Liver (tissue), 3 donors: ENCODE measurements around the gene SMIM14.
A peak's percentile ranks its signal among the peaks of the same experiment; 100 is the strongest.

ENCODE experiments used
- ATF3 ChIP-seq: IDR thresholded peaks from 2 replicates; pipeline ENCODE4 v1.6.1; 2016; ENCODE audit warnings: antibody characterized with exemption
- CTCF ChIP-seq: fragments of 150-350 bp; IDR thresholded peaks from 2 replicates; pipeline ENCODE4 v1.5.1; 2017; ENCODE audit warnings: improper control_type of control experiment, low read depth, low read length; ENCODE audit not compliant: missing input control
- FOXA1 ChIP-seq: IDR thresholded peaks from 2 replicates; pipeline ENCODE4 v1.6.1; 2016; ENCODE audit warnings: antibody characterized with exemption
- HNF4G ChIP-seq: IDR thresholded peaks from 2 replicates; pipeline ENCODE4 v1.6.1; 2016; ENCODE audit warnings: antibody characterized with exemption
- JUND ChIP-seq, 2 donors: IDR thresholded peaks; 2 replicates each; pipeline ENCODE4 v1.6.1; 2016; ENCODE audit warnings: antibody characterized with exemption in 2 of 2
- RAD21 ChIP-seq, 2 donors: IDR thresholded peaks; 2 replicates each; pipeline ENCODE4 v1.6.1; 2016; ENCODE audit warnings: antibody characterized with exemption in 2 of 2, mild to moderate bottlenecking in 2 of 2
- YY1 ChIP-seq: IDR thresholded peaks from 2 replicates; pipeline ENCODE4 v1.6.1; 2016; ENCODE audit warnings: antibody characterized with exemption, mild to moderate bottlenecking
- ZBTB33 ChIP-seq: IDR thresholded peaks from 2 replicates; pipeline ENCODE4 v1.6.1; 2016; ENCODE audit warnings: antibody characterized with exemption
- TF ChIP-seq, protein P1 (sequence below): IDR thresholded peaks from 2 replicates; pipeline ENCODE4 v1.6.1; 2016; ENCODE audit warnings: antibody characterized with exemption, mild to moderate bottlenecking
- donor health status: healthy.
- donor health status: healthy.

DNA sequence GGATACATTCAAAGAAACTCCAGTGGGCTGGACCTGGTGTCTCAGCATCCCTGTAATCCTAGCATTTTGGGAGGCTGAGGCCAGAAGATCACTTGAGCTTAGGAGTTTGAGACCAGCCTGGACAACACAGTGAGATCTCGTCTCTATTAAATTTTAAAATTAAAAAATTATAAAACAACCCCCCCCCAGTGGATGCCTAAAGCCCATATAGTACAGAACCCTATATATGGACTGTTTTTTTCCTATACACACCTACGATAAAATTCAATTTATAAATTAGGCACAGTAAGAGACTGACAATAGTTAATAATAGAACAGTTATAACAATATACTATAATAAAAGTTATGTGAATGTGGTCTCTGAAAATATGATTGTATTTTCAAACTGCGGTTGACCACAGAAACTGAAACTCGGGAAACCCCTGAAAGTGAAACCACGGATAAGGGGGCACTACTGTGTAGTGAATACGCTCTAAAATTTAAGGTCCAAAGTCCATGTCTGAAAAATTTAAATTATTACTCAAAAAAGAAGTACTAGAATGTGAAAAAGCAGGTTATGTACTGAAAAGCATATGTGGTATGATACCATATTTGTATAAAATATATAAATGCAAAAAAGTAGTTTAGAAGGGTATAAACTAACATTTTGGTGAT lies 2.0 kb downstream of the SMIM14 start:
- TF ChIP-seq YY1 (no peak), RAD21 (IDR thresholded peaks at IDR 0.05) (no peak), CTCF (no peak), ZBTB33 (no peak), FOXA1 (no peak), ATF3 (no peak), JUND (IDR thresholded peaks at IDR 0.05) (no peak), HNF4G (peak; percentile 32)
- TF ChIP-seq, protein P1, sequence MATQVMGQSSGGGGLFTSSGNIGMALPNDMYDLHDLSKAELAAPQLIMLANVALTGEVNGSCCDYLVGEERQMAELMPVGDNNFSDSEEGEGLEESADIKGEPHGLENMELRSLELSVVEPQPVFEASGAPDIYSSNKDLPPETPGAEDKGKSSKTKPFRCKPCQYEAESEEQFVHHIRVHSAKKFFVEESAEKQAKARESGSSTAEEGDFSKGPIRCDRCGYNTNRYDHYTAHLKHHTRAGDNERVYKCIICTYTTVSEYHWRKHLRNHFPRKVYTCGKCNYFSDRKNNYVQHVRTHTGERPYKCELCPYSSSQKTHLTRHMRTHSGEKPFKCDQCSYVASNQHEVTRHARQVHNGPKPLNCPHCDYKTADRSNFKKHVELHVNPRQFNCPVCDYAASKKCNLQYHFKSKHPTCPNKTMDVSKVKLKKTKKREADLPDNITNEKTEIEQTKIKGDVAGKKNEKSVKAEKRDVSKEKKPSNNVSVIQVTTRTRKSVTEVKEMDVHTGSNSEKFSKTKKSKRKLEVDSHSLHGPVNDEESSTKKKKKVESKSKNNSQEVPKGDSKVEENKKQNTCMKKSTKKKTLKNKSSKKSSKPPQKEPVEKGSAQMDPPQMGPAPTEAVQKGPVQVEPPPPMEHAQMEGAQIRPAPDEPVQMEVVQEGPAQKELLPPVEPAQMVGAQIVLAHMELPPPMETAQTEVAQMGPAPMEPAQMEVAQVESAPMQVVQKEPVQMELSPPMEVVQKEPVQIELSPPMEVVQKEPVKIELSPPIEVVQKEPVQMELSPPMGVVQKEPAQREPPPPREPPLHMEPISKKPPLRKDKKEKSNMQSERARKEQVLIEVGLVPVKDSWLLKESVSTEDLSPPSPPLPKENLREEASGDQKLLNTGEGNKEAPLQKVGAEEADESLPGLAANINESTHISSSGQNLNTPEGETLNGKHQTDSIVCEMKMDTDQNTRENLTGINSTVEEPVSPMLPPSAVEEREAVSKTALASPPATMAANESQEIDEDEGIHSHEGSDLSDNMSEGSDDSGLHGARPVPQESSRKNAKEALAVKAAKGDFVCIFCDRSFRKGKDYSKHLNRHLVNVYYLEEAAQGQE = no peak
